Measurements from ENCODE around the gene PRR20G. TPM values are rescaled to one million over a fixed set of nuclear protein-coding genes. Genes with fewer than 3 reads are reported as not detected.

PRR20G gene
- total and polyA plus RNA-seq, 2 of the 8 experiments (the other 6 are each of a cell fraction or from before 2014, with no cell fraction given), result 0.24 TPM; not detected in 1

GRCh38 chr3:127262533-127262932, 25.3 kb downstream of the PRR20G start:
- Histone ChIP-seq H4K91ac (replicated peaks; ENCODE audit: insufficient read length, low read length) (no peak overlapping the region), H2AFZ (ENCODE audit: low read length) (no peak overlapping the region), H3K27me3 (replicated peaks in 1 of 4; ENCODE audit: control insufficient read depth in 3 of 4, extremely low read depth in 1 of 4, insufficient read depth in 3 of 4, low read length in 3 of 4) (no peaks in the 10 kb centered on the region; a peak in 1 of 7 replicates), H2BK120ac (replicated peaks; ENCODE audit: low read depth, low read length) (no peak overlapping the region), H3K23me2 (ENCODE audit: low read depth, low read length) (no peaks in the 10 kb centered on the region), H3K4me2 (ENCODE audit: insufficient read depth in 1 of 2, low read depth in 2 of 2, low read length in 2 of 2) (no peak overlapping the region), H2BK5ac (ENCODE audit: low read depth, low read length) (no peak overlapping the region), H3K9ac (replicated peaks in 1 of 4; ENCODE audit: extremely low read depth in 1 of 4, low read depth in 3 of 4, low read length in 3 of 4) (no peak overlapping the region), H3K56ac (replicated peaks; ENCODE audit: insufficient read length, low read depth, low read length) (no peak overlapping the region), H3K79me1 (ENCODE audit: low read depth, low read length) (no peaks in the 10 kb centered on the region), H3K4me1 (replicated peaks in 1 of 4; ENCODE audit: control insufficient read depth in 3 of 4, insufficient read depth in 4 of 4, low read length in 3 of 4) (no peaks in the 10 kb centered on the region), H3K4me3 (ENCODE audit: extremely low read depth in 1 of 4, insufficient read depth in 2 of 4, low read depth in 3 of 4, low read length in 4 of 4) (no peak overlapping the region), H2AK5ac (ENCODE audit: low read depth, low read length) (no peak overlapping the region), H3K79me2 (ENCODE audit: control insufficient read depth in 1 of 2, insufficient read depth in 2 of 2, low read length in 2 of 2) (no peaks in the 10 kb centered on the region), H3K27ac (ENCODE audit: low read depth, low read length) (no peak overlapping the region), H4K5ac (ENCODE audit: insufficient read length, low read depth, low read length) (no peak overlapping the region), H3K18ac (ENCODE audit: extremely low read depth, low read length) (no peak overlapping the region), H3K14ac (ENCODE audit: insufficient read length) (no peak overlapping the region), H3K23ac (ENCODE audit: insufficient read length) (no peak overlapping the region), H3K9me3 (ENCODE audit: insufficient read depth in 2 of 2, low read depth in 1 of 2, low read length in 1 of 2) (no peaks in the 10 kb centered on the region; a peak in 1 of 4 replicates), H2BK20ac (ENCODE audit: low read length) (no peak overlapping the region), H3K36me3 (ENCODE audit: control insufficient read depth in 2 of 4, insufficient read depth in 4 of 4, low read length in 3 of 4) (no peaks in the 10 kb centered on the region), H2BK15ac (ENCODE audit: low read length) (no peak overlapping the region), H3K4ac (replicated peaks; ENCODE audit: insufficient read length, low read depth, low read length) (no peak overlapping the region), H2BK12ac (ENCODE audit: low read depth, low read length) (no peak overlapping the region), H4K20me1 (replicated peaks in 1 of 2; ENCODE audit: control insufficient read depth in 1 of 2, insufficient read depth in 2 of 2, low read length in 2 of 2) (no peaks in the 10 kb centered on the region), H4K8ac (ENCODE audit: extremely low read depth, insufficient read depth, low read length) (no peak overlapping the region)
- DNase-seq (ENCODE audit: low read depth in 1 of 2, low spot score in 2 of 2) (no peak), FAIRE-seq (no peak)
- CTCF ChIA-PET (ENCODE audit: partially characterized antibody), result no interaction called here
- POLR2A ChIA-PET (ENCODE audit: partially characterized antibody), result no interaction called here
- 91% methylated on average over 3 of the region's 3 CpGs; no CpG with 5 or more reads in 1 of the 2 experiments for WGBS, 2 experiments (ENCODE audit: extremely low coverage in 1 of 2, insufficient coverage in 1 of 2, insufficient read length in 1 of 2, insufficient replicate concordance in 2 of 2, low coverage in 1 of 2, low lambda C conversion rate in 2 of 2, missing lambda C conversion rate in 1 of 2)
- no peak for TF ChIP-seq TEAD4 (IDR thresholded peaks at IDR 0.05; ENCODE audit: low read depth, low read length)
- TF ChIP-seq GTF2F1 (IDR thresholded peaks at IDR 0.05; ENCODE audit: borderline replicate concordance, low read depth, low read length), result no peak
- TF ChIP-seq HDAC6 (IDR thresholded peaks at IDR 0.05; ENCODE audit: low read depth, low read length), result no peak
- no peak for TF ChIP-seq EP300 (IDR thresholded peaks at IDR 0.05; ENCODE audit: borderline replicate concordance in 1 of 2, low read depth in 2 of 2, low read length in 2 of 2)
- no peak for TF ChIP-seq EGR1 (IDR thresholded peaks at IDR 0.05; ENCODE audit: borderline replicate concordance, low read depth, low read length)
- no peak for TF ChIP-seq KDM1A (IDR thresholded peaks at IDR 0.05; ENCODE audit: borderline replicate concordance, low read length)
- TF ChIP-seq ATF2 (IDR thresholded peaks at IDR 0.05; ENCODE audit: low read length), result no peak
- no peak for TF ChIP-seq RAD21 (IDR thresholded peaks at IDR 0.05 in 1 of 2, conservative IDR thresholded peaks at IDR 0.05 in 1 of 2; ENCODE audit: low read depth in 2 of 2, low read length in 2 of 2)
- TF ChIP-seq BCL11A (IDR thresholded peaks at IDR 0.05; ENCODE audit: low read depth in 2 of 2, low read length in 2 of 2), result no peak
- no peak for TF ChIP-seq SIRT6 (IDR thresholded peaks at IDR 0.05; ENCODE audit: low read length)
- no peak for TF ChIP-seq CBX5 (IDR thresholded peaks at IDR 0.05; ENCODE audit: low read depth, low read length)
- no peak for TF ChIP-seq SRF (IDR thresholded peaks at IDR 0.05; ENCODE audit: low read depth, low read length)
- TF ChIP-seq TAF1 (IDR thresholded peaks at IDR 0.05; ENCODE audit: low read depth, low read length), result no peak
